Measurements from ENCODE around the gene NR2F1-AS1. TPM values are rescaled to one million over a fixed set of nuclear protein-coding genes. Genes with fewer than 3 reads are reported as not detected.

The NR2F1-AS1 gene
- total RNA-seq, 2 donors from 2014 or later = 1.4 to 3.3 TPM

DNA sequence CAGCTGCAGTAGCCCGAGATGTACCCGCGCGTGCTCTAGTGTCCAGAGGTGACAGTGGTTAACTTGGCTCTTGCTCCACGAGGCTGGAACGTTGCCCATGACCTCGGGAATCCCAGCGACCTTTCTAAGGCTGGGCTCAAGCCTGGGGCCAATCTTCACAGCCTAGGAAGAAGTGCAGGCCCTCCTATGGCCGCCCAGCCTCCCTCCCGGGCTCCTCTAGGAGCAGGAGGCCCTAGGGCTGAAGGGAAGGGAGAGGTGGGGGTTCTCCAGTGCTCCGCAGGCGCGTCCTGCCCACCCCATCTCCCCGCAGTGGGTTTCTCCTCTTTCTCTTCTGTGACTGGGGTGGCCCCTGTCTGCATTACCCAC is 15.3 kb upstream of the NR2F1-AS1 start:
- peak overlapping the region; percentile 13 for H3K4me3 ChIP-seq (ENCODE audit: low read length)
- H3K9ac ChIP-seq (ENCODE audit: extremely low read depth, low read length, poor library complexity, severe bottlenecking) = no peak overlapping the region
- peak overlapping the region; percentile 69 for H3K27ac ChIP-seq (ENCODE audit: low read depth, low read length)
- peaks cover 100% of the 10 kb centered on the region for H3K27me3 ChIP-seq (ENCODE audit: control insufficient read depth, insufficient read depth, low read length, poor library complexity, severe bottlenecking)
- H3K9me3 Mint-ChIP-seq = no peaks in the 10 kb centered on the region
- peak; percentile 67 for DNase-seq
- no peaks in the 10 kb centered on the region for H3K27me3 Mint-ChIP-seq (ENCODE audit: insufficient read depth)
- WGBS, 2 experiments (ENCODE audit: insufficient coverage in 1 of 2, insufficient read length in 1 of 2) = 6 to 15% methylated on average over 5 to 14 of the region's 14 CpGs
- TF ChIP-seq, protein P1, sequence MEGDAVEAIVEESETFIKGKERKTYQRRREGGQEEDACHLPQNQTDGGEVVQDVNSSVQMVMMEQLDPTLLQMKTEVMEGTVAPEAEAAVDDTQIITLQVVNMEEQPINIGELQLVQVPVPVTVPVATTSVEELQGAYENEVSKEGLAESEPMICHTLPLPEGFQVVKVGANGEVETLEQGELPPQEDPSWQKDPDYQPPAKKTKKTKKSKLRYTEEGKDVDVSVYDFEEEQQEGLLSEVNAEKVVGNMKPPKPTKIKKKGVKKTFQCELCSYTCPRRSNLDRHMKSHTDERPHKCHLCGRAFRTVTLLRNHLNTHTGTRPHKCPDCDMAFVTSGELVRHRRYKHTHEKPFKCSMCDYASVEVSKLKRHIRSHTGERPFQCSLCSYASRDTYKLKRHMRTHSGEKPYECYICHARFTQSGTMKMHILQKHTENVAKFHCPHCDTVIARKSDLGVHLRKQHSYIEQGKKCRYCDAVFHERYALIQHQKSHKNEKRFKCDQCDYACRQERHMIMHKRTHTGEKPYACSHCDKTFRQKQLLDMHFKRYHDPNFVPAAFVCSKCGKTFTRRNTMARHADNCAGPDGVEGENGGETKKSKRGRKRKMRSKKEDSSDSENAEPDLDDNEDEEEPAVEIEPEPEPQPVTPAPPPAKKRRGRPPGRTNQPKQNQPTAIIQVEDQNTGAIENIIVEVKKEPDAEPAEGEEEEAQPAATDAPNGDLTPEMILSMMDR (conservative IDR thresholded peaks at IDR 0.05) = no peak
- peaks cover 13% of the 10 kb centered on the region for H3K4me1 ChIP-seq (ENCODE audit: control insufficient read depth, insufficient read depth, low read length)
- peaks cover 19% of the 10 kb centered on the region for H3K4me1 Mint-ChIP-seq
- H3K36me3 Mint-ChIP-seq (ENCODE audit: low read depth) = no peaks in the 10 kb centered on the region
- no peaks in the 10 kb centered on the region for H3K36me3 ChIP-seq (ENCODE audit: control insufficient read depth, insufficient read depth, low read length)
- H3K27ac Mint-ChIP-seq = no peak overlapping the region
- no peaks in the 10 kb centered on the region for H3K9me3 ChIP-seq (ENCODE audit: control insufficient read depth, low read length)
- H3K4me3 Mint-ChIP-seq = peak overlapping the region; percentile 16

DNA sequence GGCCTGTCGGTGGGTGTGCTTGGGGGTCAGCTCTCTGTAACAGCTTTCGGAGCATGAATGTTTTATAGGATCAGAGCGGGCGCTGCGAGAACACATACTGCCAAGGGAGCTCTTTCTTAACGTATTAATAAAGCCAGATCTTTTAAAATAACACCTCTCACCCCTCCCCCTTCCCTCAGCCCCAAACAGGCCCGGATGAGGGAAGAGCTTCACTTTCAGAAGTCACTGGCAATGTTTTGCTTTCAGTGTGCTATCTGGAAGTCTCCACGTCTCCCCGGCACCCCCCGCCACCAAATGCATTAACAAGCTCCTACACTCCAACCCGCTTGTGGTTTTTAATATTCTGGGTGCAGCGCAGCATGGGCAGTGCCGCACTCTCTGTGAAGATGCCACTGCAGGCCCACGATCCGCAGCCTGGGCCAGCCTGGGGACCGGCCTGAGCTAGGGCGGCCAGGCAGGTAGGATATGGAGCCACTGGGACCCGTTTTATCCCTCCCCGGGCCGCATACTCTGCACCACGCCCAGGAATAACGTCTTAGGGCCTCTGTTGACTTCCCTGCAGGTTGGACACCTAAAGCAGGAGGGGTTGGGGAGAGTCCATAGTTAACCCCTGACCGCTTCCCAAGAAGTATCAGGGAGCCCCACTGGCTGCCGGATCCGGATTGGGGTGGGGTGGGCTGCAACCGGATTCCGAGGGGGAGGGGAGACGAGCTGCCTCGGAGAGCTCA is 14.6 kb upstream of the NR2F1-AS1 start:
- Histone ChIP-seq H3K4me3 (ENCODE audit: low read length) (no peak overlapping the region), H3K36me3 (ENCODE audit: control insufficient read depth, insufficient read depth, low read length) (no peaks in the 10 kb centered on the region), H3K27me3 (ENCODE audit: control insufficient read depth, insufficient read depth, low read length, poor library complexity, severe bottlenecking) (peaks cover 100% of the 10 kb centered on the region), H3K9ac (ENCODE audit: extremely low read depth, low read length, poor library complexity, severe bottlenecking) (no peak overlapping the region), H3K9me3 (ENCODE audit: control insufficient read depth, low read length) (no peaks in the 10 kb centered on the region), H3K4me1 (ENCODE audit: control insufficient read depth, insufficient read depth, low read length) (peaks cover 13% of the 10 kb centered on the region), H3K27ac (ENCODE audit: low read depth, low read length) (peak overlapping the region; percentile 82)
- 7 to 11% methylated on average over 7 to 29 of the region's 29 CpGs for WGBS, 2 experiments (ENCODE audit: insufficient coverage in 1 of 2, insufficient read length in 1 of 2)
- Mint-ChIP-seq H3K4me1 (peaks cover 19% of the 10 kb centered on the region), H3K27ac (no peak overlapping the region), H3K27me3 (ENCODE audit: insufficient read depth) (no peaks in the 10 kb centered on the region), H3K4me3 (peak overlapping the region; percentile 19), H3K9me3 (no peaks in the 10 kb centered on the region), H3K36me3 (ENCODE audit: low read depth) (no peaks in the 10 kb centered on the region)
- TF ChIP-seq, protein P1 (conservative IDR thresholded peaks at IDR 0.05) = no peak
- peak; percentile 63 for DNase-seq

DNA sequence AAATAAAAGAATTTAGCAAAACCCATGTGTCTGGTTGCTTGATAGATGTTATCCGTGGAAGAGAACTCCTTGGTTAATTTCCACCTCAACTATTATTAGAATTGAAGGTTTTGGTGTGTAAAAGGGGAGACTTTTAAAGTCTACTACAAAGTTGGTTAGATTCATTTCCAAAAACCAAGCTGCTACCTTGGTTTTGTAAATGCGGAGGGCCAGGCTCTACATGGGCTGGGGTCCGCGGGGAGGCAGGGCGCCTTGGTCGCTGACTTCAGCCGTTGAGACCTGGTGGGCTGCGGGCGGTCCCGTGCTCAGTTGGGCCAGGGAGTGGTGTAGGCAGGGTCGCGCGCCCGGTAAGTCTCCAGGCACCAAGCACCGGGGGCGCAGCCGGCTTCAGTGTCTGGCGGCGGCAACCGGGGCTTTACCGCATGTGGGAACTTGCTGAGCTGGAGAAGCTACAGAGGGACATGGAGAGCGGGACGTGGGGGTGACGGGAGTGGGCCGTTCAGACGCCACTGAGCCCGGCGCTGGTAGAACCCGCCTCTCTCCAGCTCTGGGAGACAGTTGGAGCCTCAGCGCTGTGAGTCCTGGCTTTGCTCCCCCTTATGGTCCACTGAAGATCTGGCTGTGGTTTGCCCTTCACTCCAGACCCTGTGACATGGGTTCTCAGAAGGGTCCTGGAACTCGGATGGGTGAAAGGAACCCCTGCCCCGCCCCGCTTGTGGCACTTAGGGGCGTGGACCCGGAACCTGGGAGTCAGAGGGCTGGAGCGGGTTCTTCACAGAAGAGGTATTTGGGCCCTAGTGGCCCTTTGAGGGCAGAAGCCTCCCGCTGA is 13.8 kb upstream of the NR2F1-AS1 start:
- no peaks in the 10 kb centered on the region for H3K9me3 Mint-ChIP-seq
- H3K36me3 Mint-ChIP-seq (ENCODE audit: low read depth) = no peaks in the 10 kb centered on the region
- H3K36me3 ChIP-seq (ENCODE audit: control insufficient read depth, insufficient read depth, low read length) = no peaks in the 10 kb centered on the region
- TF ChIP-seq, protein P1 (conservative IDR thresholded peaks at IDR 0.05) = peak; percentile 62
- 2 to 7% methylated on average over 15 to 37 of the region's 37 CpGs for WGBS, 2 experiments (ENCODE audit: insufficient coverage in 1 of 2, insufficient read length in 1 of 2)
- peak overlapping the region; percentile 23 for H3K4me3 ChIP-seq (ENCODE audit: low read length)
- H3K4me1 ChIP-seq (ENCODE audit: control insufficient read depth, insufficient read depth, low read length) = peaks cover 13% of the 10 kb centered on the region
- DNase-seq = peak; percentile 78
- no peaks in the 10 kb centered on the region for H3K27me3 Mint-ChIP-seq (ENCODE audit: insufficient read depth)
- no peak overlapping the region for H3K27ac Mint-ChIP-seq
- no peaks in the 10 kb centered on the region for H3K9me3 ChIP-seq (ENCODE audit: control insufficient read depth, low read length)
- H3K9ac ChIP-seq (ENCODE audit: extremely low read depth, low read length, poor library complexity, severe bottlenecking) = no peak overlapping the region
- H3K4me1 Mint-ChIP-seq = peaks cover 19% of the 10 kb centered on the region
- peak overlapping the region; percentile 19 for H3K4me3 Mint-ChIP-seq
- peak overlapping the region; percentile 82 for H3K27ac ChIP-seq (ENCODE audit: low read depth, low read length)
- H3K27me3 ChIP-seq (ENCODE audit: control insufficient read depth, insufficient read depth, low read length, poor library complexity, severe bottlenecking) = peaks cover 100% of the 10 kb centered on the region

All from endodermal cell (in vitro differentiated cells).